Ovary (tissue), 3 donors: ENCODE measurements around the gene JAM3.

Experiments used
- POLR2A ChIP-seq: fragments of 450-650 bp; IDR thresholded peaks from one replicate; pipeline ENCODE4 v1.6.1; 2017; ENCODE audit warnings: antibody characterized with exemption, mild to moderate bottlenecking, moderate library complexity
- TF ChIP-seq, protein P1 (sequence below), 3 donors: fragments of 450-650 bp in 2 of 3; fragments of 200-600 bp in 1 of 3; IDR thresholded peaks; one replicate each; pipeline versions ENCODE4 v1.5.1 to v1.8.0; 2016 to 2022; ENCODE audit warnings: antibody characterized with exemption in 3 of 3, mild to moderate bottlenecking in 1 of 3
- donor health status: DM: no; HTN: no; CAD: no.

DNA sequence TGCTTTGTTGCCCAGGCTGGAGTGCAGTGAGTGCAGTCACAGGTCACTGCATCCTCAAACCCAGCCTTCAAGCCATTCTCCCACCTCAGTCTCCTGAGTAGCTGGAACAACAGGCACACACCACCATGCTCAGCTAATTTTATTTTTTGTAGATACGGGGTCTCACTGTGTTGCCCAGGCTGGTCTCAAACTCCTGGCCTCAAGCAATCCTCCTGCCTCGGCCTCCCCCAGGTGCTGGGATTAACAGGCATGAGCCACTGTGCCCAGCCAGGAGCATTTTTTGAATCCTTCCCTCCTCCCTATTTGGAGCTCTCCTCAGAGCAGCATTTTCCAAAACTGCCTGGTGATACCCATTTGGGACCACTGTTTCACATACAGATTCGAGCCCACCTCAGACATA lies 77.7 kb downstream of the JAM3 start:
- TF ChIP-seq, protein P1, sequence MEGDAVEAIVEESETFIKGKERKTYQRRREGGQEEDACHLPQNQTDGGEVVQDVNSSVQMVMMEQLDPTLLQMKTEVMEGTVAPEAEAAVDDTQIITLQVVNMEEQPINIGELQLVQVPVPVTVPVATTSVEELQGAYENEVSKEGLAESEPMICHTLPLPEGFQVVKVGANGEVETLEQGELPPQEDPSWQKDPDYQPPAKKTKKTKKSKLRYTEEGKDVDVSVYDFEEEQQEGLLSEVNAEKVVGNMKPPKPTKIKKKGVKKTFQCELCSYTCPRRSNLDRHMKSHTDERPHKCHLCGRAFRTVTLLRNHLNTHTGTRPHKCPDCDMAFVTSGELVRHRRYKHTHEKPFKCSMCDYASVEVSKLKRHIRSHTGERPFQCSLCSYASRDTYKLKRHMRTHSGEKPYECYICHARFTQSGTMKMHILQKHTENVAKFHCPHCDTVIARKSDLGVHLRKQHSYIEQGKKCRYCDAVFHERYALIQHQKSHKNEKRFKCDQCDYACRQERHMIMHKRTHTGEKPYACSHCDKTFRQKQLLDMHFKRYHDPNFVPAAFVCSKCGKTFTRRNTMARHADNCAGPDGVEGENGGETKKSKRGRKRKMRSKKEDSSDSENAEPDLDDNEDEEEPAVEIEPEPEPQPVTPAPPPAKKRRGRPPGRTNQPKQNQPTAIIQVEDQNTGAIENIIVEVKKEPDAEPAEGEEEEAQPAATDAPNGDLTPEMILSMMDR (IDR thresholded peaks at IDR 0.05): no peak
- no peak for TF ChIP-seq POLR2A
